Trophoblast cell (in vitro differentiated cells and primary cell): ENCODE measurements around the gene PDIA6.

ENCODE experiments used
- DNase-seq, 2 donors: peaks; one replicate each; pipeline ENCODE4 v3.0.0-alpha.2; 2016
- H2AFZ ChIP-seq: 2 replicates; pipeline ENCODE4 v1.6.1; 2013; ENCODE audit warnings: low read length, moderate library complexity, mild to moderate bottlenecking; ENCODE audit not compliant: insufficient read depth, poor library complexity
- H2AK5ac ChIP-seq: 2 replicates; pipeline ENCODE4 v1.6.1; 2013; ENCODE audit warnings: mild to moderate bottlenecking, low read length
- H2BK120ac ChIP-seq: 2 replicates; pipeline ENCODE4 v1.6.1; 2013; ENCODE audit warnings: low read length, mild to moderate bottlenecking, moderate library complexity; ENCODE audit not compliant: insufficient read depth, poor library complexity
- H2BK12ac ChIP-seq: 2 replicates; pipeline ENCODE4 v1.6.1; 2013; ENCODE audit warnings: mild to moderate bottlenecking, low read length, moderate library complexity
- H2BK5ac ChIP-seq: 2 replicates; pipeline ENCODE4 v1.6.1; 2013; ENCODE audit warnings: low read length, low read depth, moderate library complexity, mild to moderate bottlenecking; ENCODE audit not compliant: poor library complexity
- H3K14ac ChIP-seq: 2 replicates; pipeline ENCODE4 v1.6.1; 2013; ENCODE audit warnings: mild to moderate bottlenecking, low read length
- H3K18ac ChIP-seq: 2 replicates; pipeline ENCODE4 v1.6.1; 2013; ENCODE audit warnings: mild to moderate bottlenecking, low read length
- H3K23ac ChIP-seq: 2 replicates; pipeline ENCODE4 v1.6.1; 2013; ENCODE audit warnings: low read length
- H3K27ac ChIP-seq: 2 replicates; pipeline ENCODE4 v1.5.1; 2013; ENCODE audit warnings: low read depth, mild to moderate bottlenecking, inconsistent platforms, low read length, moderate library complexity
- H3K27me3 ChIP-seq: 2 replicates; pipeline ENCODE4 v1.6.1; 2013; ENCODE audit warnings: inconsistent platforms, mild to moderate bottlenecking, low read length, moderate library complexity; ENCODE audit not compliant: insufficient read depth
- H3K36me3 ChIP-seq, 2 experiments: 1 replicate in 1 of 2; 2 replicates in 1 of 2; pipeline ENCODE4 v1.6.1; 2013; ENCODE audit warnings: low read length in 2 of 2, mild to moderate bottlenecking in 2 of 2, moderate library complexity in 1 of 2; ENCODE audit not compliant: insufficient read depth in 2 of 2, control insufficient read depth in 1 of 2
- H3K4ac ChIP-seq: 2 replicates; pipeline ENCODE4 v1.6.1; 2013; ENCODE audit warnings: low read depth, mild to moderate bottlenecking, low read length, moderate library complexity
- H3K4me1 ChIP-seq, 2 experiments: 1 replicate in 1 of 2; 2 replicates in 1 of 2; pipeline ENCODE4 v1.6.1; 2013; ENCODE audit warnings: low read length in 2 of 2, mild to moderate bottlenecking in 2 of 2, moderate library complexity in 1 of 2; ENCODE audit not compliant: insufficient read depth in 2 of 2, control insufficient read depth in 1 of 2
- H3K4me2 ChIP-seq: 2 replicates; pipeline ENCODE4 v1.6.1; 2013; ENCODE audit warnings: inconsistent platforms, mild to moderate bottlenecking, low read length, moderate library complexity
- H3K4me3 ChIP-seq: 2 replicates; pipeline ENCODE4 v1.5.1; 2013; ENCODE audit warnings: mild to moderate bottlenecking, low read depth, low read length, inconsistent platforms
- H3K79me1 ChIP-seq: one replicate; pipeline ENCODE4 v1.6.1; 2013; ENCODE audit warnings: low read length
- H3K79me2 ChIP-seq: 2 replicates; pipeline ENCODE4 v1.6.1; 2013; ENCODE audit warnings: low read length, mild to moderate bottlenecking; ENCODE audit not compliant: control insufficient read depth, insufficient read depth, poor library complexity
- H3K9ac ChIP-seq: 2 replicates; pipeline ENCODE4 v1.6.1; 2013; ENCODE audit warnings: mild to moderate bottlenecking, low read length
- H3K9me3 ChIP-seq: 2 replicates; pipeline ENCODE4 v1.6.1; 2013; ENCODE audit warnings: low read depth, mild to moderate bottlenecking, control low read depth, inconsistent platforms, low read length; ENCODE audit not compliant: insufficient read depth
- H4K12ac ChIP-seq: 2 replicates; pipeline ENCODE4 v1.6.1; 2013; ENCODE audit warnings: low read depth, mild to moderate bottlenecking, low read length, moderate library complexity
- H4K8ac ChIP-seq: 2 replicates; pipeline ENCODE4 v1.6.1; 2013; ENCODE audit warnings: low read depth, mild to moderate bottlenecking, low read length, moderate library complexity
- H4K91ac ChIP-seq: one replicate; pipeline ENCODE4 v1.6.1; 2013; ENCODE audit warnings: low read depth, mild to moderate bottlenecking, low read length, moderate library complexity
- WGBS: extraction: QIAGEN DNeasy Blood & Tissue Kit; methylation state at CpG from one replicate; pipeline ENCODE4 v1.1.7; 2013; ENCODE audit warnings: missing lambda C conversion rate; ENCODE audit not compliant: insufficient read length, insufficient coverage; ENCODE audit errors: extremely low coverage; 5-methylcytosine and 5-hydroxymethylcytosine counted together

PDIA6 gene

DNA sequence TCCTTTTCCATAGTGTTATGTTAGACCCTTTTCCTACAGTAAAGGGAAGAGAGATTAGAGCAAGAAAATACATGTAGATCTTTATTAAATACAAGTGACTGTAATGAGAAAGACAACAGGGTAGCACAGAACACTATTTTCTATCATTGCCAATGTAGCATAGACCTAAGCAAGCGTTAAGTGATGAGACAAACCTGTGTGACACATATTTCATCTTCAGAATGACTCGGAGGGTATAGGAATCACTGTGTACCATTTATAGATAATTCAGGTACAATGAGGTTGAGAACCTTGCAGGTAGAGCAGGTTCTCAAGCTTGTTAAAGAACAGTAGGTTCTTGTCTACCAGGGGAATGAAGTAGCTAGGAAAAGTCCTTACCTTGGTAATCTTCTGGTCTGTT, 15.9 kb downstream of the PDIA6 start:
- H2BK5ac ChIP-seq: no peak overlapping the region
- no peaks in the 10 kb centered on the region for H3K4me1 ChIP-seq
- H3K79me1 ChIP-seq: no peaks in the 10 kb centered on the region
- no peaks in the 10 kb centered on the region for H3K79me2 ChIP-seq
- no peak overlapping the region for H3K4me3 ChIP-seq
- no CpG with 5 or more reads among the region's 2 CpGs for WGBS
- no peak overlapping the region for H3K9ac ChIP-seq
- H3K18ac ChIP-seq: no peak overlapping the region
- no peak overlapping the region for H3K27ac ChIP-seq
- H3K36me3 ChIP-seq: peaks cover 20 to 46% of the 10 kb centered on the region in 2 experiments
- no peak overlapping the region for H2AK5ac ChIP-seq
- no peak overlapping the region for H2BK12ac ChIP-seq
- H2BK120ac ChIP-seq: no peak overlapping the region
- H3K4me2 ChIP-seq: no peak overlapping the region
- DNase-seq: no peak
- H4K8ac ChIP-seq: no peak overlapping the region
- no peak overlapping the region for H2AFZ ChIP-seq
- H3K23ac ChIP-seq: no peak overlapping the region
- H4K12ac ChIP-seq: no peak overlapping the region
- no peak overlapping the region for H3K4ac ChIP-seq
- no peak overlapping the region for H4K91ac ChIP-seq
- no peaks in the 10 kb centered on the region for H3K9me3 ChIP-seq
- H3K14ac ChIP-seq: no peak overlapping the region
- no peaks in the 10 kb centered on the region for H3K27me3 ChIP-seq

DNA sequence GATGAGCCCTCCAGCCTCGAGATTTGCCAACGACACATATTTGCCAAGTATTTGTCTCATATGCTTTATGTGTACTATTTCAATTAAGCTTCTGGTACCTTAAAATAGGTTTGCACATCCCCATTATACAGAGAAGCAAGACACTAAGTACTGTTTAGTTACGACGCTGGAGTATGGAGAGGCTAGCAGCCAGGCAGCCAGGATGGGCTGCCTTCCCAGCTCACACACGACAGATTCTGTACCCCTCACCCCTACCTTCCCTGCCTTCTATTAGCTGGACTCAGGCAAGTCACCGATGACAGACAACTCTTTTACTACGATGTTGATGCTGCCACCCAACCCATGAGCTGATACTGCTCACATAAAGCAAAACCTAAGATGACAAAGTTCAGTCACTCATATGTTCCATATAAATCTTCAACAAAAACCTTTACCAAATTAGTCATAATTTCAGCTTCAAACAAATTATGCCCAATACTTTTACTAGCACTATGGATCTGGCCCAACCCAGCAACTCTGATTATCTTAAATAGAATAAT, 17.0 kb downstream of the PDIA6 start:
- no peak overlapping the region for H3K4me3 ChIP-seq
- no peak for DNase-seq

DNA sequence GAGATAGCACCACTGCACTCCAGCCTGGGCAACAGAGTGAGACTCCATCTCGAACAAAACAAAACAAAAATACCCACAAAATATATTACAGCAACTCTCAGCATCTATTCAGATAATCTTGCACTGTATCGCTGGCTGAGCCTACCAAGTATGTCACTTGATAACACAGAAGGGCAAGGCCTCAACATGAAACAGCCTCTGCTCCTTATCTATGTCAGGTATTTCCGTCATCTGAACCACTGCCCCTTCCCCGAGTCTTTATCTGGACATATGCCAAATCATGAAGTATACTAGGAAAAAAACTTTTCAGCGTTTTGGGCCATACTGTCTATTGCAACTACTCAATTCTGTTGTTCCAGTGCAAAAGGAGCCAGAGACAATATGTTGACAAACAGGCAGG, 17.7 kb downstream of the PDIA6 start:
- H4K91ac ChIP-seq: no peak overlapping the region
- no peak overlapping the region for H4K8ac ChIP-seq
- H3K4ac ChIP-seq: no peak overlapping the region
- H3K36me3 ChIP-seq: peaks cover 22 to 52% of the 10 kb centered on the region in 2 experiments
- no peak overlapping the region for H3K14ac ChIP-seq
- H3K18ac ChIP-seq: no peak overlapping the region
- no peaks in the 10 kb centered on the region for H3K79me1 ChIP-seq
- DNase-seq: no peak
- no peak overlapping the region for H2BK12ac ChIP-seq
- no peak overlapping the region for H3K23ac ChIP-seq
- H3K9me3 ChIP-seq: no peaks in the 10 kb centered on the region
- no peak overlapping the region for H2BK120ac ChIP-seq
- H3K79me2 ChIP-seq: no peaks in the 10 kb centered on the region
- H3K9ac ChIP-seq: no peak overlapping the region
- no peak overlapping the region for H2BK5ac ChIP-seq
- no peak overlapping the region for H2AK5ac ChIP-seq
- H3K4me3 ChIP-seq: no peak overlapping the region
- H3K27ac ChIP-seq: no peak overlapping the region
- H4K12ac ChIP-seq: no peak overlapping the region
- H3K4me1 ChIP-seq: no peaks in the 10 kb centered on the region
- no peak overlapping the region for H2AFZ ChIP-seq
- no peak overlapping the region for H3K4me2 ChIP-seq
- no peaks in the 10 kb centered on the region for H3K27me3 ChIP-seq
- no CpG with 5 or more reads among the region's 5 CpGs for WGBS

More for the DNA sequence above, 17.0 kb downstream of the PDIA6 start:
- no peaks in the 10 kb centered on the region for H3K27me3 ChIP-seq
- H3K9me3 ChIP-seq: no peaks in the 10 kb centered on the region
- H2AFZ ChIP-seq: no peak overlapping the region
- no peaks in the 10 kb centered on the region for H3K4me1 ChIP-seq
- no peak overlapping the region for H3K4me2 ChIP-seq
- no peak overlapping the region for H4K91ac ChIP-seq
- no peak overlapping the region for H3K14ac ChIP-seq
- H3K4ac ChIP-seq: no peak overlapping the region
- peaks cover 22 to 50% of the 10 kb centered on the region in 2 experiments for H3K36me3 ChIP-seq
- H3K18ac ChIP-seq: no peak overlapping the region
- no peak overlapping the region for H2BK12ac ChIP-seq
- no peaks in the 10 kb centered on the region for H3K79me1 ChIP-seq
- no peak overlapping the region for H4K12ac ChIP-seq
- no peak overlapping the region for H3K27ac ChIP-seq
- H2AK5ac ChIP-seq: no peak overlapping the region
- no peak overlapping the region for H2BK5ac ChIP-seq
- no CpG with 5 or more reads among the region's 7 CpGs for WGBS
- no peak overlapping the region for H3K9ac ChIP-seq
- no peak overlapping the region for H2BK120ac ChIP-seq
- no peaks in the 10 kb centered on the region for H3K79me2 ChIP-seq
- no peak overlapping the region for H3K23ac ChIP-seq
- H4K8ac ChIP-seq: no peak overlapping the region

DNA sequence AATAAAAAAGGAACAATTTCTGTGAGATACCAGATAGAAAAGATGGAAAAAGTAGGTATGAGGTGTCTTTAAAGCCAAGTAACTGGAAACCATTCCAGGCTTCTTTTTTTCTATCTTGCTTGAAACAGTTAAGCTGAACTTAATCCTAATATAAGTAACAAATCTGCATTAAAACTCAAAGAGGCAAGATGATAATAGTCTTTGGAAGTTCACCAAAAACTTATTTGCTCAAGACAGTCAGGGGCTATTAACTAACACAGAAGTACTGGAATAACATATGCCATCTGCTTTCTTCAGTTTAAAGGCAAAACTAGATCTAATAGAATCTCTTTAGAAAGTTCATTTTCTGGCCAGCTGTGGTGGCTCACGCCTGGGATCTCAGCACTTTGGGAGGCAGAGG, 18.8 kb downstream of the PDIA6 start:
- Histone ChIP-seq H2AK5ac (no peak overlapping the region), H3K79me2 (no peaks in the 10 kb centered on the region), H2BK5ac (no peak overlapping the region), H3K27me3 (no peaks in the 10 kb centered on the region), H3K79me1 (no peaks in the 10 kb centered on the region), H3K23ac (no peak overlapping the region), H3K14ac (no peak overlapping the region), H4K8ac (no peak overlapping the region), H3K9me3 (no peaks in the 10 kb centered on the region), H3K4me2 (no peak overlapping the region), H3K27ac (no peak overlapping the region), H3K4ac (no peak overlapping the region), H2BK120ac (no peak overlapping the region), H3K9ac (no peak overlapping the region), H3K4me3 (no peak overlapping the region), H4K12ac (no peak overlapping the region), H3K36me3 (peaks cover 28 to 58% of the 10 kb centered on the region in 2 experiments), H3K18ac (no peak overlapping the region), H2AFZ (no peak overlapping the region), H2BK12ac (no peak overlapping the region), H4K91ac (no peak overlapping the region), H3K4me1 (no peaks in the 10 kb centered on the region)
- no CpG with 5 or more reads among the region's 1 CpG for WGBS
- DNase-seq: no peak
